Peyer's patch (tissue), 4 donors: Measurements from ENCODE around the gene TSPAN32.

Experiments
- POLR2A ChIP-seq, 2 donors: fragments of 450-650 bp; IDR thresholded peaks; one replicate each; pipeline ENCODE4 v1.5.1; 2017; ENCODE audit warnings: antibody characterized with exemption in 2 of 2, mild to moderate bottlenecking in 2 of 2, moderate library complexity in 2 of 2
- TF ChIP-seq, protein P1 (sequence below), 6 experiments: fragments of 450-650 bp in 4 of 6; fragments of 200-600 bp in 2 of 6; sonication (generic) in 1 of 6; IDR thresholded peaks; one replicate each; pipeline ENCODE4 v1.5.1; 2017 to 2019; ENCODE audit warnings: antibody characterized with exemption in 6 of 6, mild to moderate bottlenecking in 3 of 6, moderate library complexity in 1 of 6

GRCh38 chr11:2361565-2361964 is 59.8 kb downstream of the TSPAN32 start:
- TF ChIP-seq POLR2A (IDR thresholded peaks at IDR 0.05), result no peak
- TF ChIP-seq, protein P1, sequence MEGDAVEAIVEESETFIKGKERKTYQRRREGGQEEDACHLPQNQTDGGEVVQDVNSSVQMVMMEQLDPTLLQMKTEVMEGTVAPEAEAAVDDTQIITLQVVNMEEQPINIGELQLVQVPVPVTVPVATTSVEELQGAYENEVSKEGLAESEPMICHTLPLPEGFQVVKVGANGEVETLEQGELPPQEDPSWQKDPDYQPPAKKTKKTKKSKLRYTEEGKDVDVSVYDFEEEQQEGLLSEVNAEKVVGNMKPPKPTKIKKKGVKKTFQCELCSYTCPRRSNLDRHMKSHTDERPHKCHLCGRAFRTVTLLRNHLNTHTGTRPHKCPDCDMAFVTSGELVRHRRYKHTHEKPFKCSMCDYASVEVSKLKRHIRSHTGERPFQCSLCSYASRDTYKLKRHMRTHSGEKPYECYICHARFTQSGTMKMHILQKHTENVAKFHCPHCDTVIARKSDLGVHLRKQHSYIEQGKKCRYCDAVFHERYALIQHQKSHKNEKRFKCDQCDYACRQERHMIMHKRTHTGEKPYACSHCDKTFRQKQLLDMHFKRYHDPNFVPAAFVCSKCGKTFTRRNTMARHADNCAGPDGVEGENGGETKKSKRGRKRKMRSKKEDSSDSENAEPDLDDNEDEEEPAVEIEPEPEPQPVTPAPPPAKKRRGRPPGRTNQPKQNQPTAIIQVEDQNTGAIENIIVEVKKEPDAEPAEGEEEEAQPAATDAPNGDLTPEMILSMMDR (IDR thresholded peaks at IDR 0.05), result no peak
